ENCODE measurements around the gene SULT4A1.
A peak's percentile ranks its signal among the peaks of the same experiment; 100 is the strongest.

Gene SULT4A1

DNA sequence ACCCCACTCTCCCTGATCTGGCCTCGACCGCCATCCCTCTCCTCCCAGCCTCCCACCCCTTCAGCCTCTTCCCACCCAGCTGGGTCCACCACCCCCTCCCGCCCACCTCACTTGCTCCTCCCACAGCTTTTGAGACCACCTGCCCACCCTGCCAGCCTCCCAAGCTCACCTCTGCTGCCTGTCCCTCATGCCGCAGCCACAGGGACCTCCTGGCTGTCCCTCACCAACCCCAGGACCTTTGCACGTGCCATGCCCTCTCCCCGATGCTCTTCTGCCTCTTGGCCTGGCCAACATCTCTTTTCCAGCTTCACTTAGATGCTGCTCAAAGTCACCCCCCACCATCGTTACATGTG is 23.0 kb upstream of the SULT4A1 start:
- Histone ChIP-seq H3K36me3 (replicated peaks) (no peaks in the 10 kb centered on the region), H3K4me3 (ENCODE audit: low read depth, low read length) (no peak overlapping the region), H3K27ac (no peak overlapping the region), H3K27me3 (replicated peaks) (peaks cover 9% of the 10 kb centered on the region)
- in situ Hi-C loops (cut with HindIII; ENCODE audit: low pct_ligation_motif_present, low sequenced_read_pairs), result no loop called here
- DNase-seq, result no peak
- TF ChIP-seq, protein P1, sequence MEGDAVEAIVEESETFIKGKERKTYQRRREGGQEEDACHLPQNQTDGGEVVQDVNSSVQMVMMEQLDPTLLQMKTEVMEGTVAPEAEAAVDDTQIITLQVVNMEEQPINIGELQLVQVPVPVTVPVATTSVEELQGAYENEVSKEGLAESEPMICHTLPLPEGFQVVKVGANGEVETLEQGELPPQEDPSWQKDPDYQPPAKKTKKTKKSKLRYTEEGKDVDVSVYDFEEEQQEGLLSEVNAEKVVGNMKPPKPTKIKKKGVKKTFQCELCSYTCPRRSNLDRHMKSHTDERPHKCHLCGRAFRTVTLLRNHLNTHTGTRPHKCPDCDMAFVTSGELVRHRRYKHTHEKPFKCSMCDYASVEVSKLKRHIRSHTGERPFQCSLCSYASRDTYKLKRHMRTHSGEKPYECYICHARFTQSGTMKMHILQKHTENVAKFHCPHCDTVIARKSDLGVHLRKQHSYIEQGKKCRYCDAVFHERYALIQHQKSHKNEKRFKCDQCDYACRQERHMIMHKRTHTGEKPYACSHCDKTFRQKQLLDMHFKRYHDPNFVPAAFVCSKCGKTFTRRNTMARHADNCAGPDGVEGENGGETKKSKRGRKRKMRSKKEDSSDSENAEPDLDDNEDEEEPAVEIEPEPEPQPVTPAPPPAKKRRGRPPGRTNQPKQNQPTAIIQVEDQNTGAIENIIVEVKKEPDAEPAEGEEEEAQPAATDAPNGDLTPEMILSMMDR (IDR thresholded peaks at IDR 0.05; ENCODE audit: low read depth, low read length, missing control alignments), result no peak

DNA sequence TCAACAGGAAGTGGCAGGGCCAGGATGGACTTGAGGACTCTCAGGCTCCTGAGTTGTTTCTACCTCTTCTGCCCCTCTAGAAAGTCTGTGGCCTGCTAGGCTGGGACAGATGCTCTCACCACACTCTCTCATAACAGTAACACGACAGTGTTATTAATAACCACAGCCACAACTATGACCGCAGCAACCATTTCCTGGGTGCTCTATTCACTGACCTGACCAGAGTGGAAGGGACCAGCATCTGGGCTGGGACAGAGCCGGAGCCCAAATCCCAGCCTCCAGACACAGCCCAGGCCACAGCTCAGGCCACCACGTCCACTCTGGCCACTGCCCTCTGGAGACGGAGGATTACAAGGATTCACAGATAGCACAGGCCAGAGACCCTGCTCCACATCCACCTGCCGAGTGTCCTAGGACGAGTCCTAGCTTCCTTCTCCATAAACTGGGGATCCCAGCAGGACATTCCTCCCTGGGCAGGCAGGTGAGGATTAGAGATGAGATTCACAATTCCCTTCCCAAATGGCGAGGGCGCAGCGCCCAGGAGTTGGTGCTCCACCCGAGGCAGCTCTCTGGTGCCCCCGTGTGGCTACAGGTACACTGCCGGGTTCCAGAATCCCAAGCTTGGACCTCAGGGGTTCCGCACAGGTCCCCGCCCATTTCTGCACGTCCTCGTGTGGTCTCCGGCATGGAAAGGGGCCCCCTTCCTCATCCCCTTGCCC is 22.4 kb upstream of the SULT4A1 start:
- Histone ChIP-seq H3K27me3 (replicated peaks) (peaks cover 5% of the 10 kb centered on the region), H3K36me3 (replicated peaks) (no peaks in the 10 kb centered on the region), H3K4me3 (ENCODE audit: low read depth, low read length) (no peak overlapping the region), H3K27ac (no peak overlapping the region)
- in situ Hi-C loops (cut with HindIII; ENCODE audit: low pct_ligation_motif_present, low sequenced_read_pairs), result no loop called here
- TF ChIP-seq, protein P1 (IDR thresholded peaks at IDR 0.05; ENCODE audit: low read depth, low read length, missing control alignments), result peak; percentile 96
- DNase-seq, result peak; percentile 11

DNA sequence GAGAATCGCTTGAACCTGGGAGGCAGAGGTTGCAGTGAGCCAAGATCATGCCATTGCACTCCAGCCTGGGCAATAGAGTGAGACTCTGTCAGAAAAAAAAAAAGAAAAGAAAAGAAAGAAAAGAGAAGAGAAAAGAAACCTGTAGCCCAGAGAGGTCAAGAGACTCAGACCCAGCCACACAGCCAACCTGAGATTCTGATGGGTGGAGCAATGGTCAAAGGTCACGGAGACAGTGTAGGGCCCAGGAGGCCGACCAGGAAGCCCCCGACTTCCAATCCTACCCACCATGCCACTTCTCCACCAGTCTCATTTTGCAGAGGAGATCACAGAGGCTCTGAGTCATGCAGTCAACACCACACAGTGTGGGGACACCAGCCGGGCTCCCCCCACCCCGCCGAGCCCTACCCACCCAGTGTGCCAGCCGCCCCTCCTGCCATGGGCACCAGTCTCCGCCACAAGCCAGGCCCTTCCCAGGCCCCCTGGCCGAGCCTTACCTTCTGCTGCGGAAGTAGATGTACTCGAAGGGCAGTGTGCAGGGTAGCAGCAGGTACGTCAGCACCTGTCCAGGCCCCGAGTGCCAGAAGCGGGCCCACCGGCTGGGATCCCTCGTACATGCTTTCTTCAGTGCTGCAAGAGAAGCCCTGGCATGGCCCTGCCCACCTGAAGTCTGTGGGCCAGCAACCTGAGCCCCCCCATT is 21.6 kb upstream of the SULT4A1 start:
- H3K36me3 ChIP-seq (replicated peaks), result no peaks in the 10 kb centered on the region
- H3K27ac ChIP-seq, result no peak overlapping the region
- in situ Hi-C loops (cut with HindIII; ENCODE audit: low pct_ligation_motif_present, low sequenced_read_pairs), result no loop called here
- no peak for DNase-seq
- peaks cover 5% of the 10 kb centered on the region for H3K27me3 ChIP-seq (replicated peaks)
- H3K4me3 ChIP-seq (ENCODE audit: low read depth, low read length), result no peak overlapping the region
- TF ChIP-seq, protein P1 (IDR thresholded peaks at IDR 0.05; ENCODE audit: low read depth, low read length, missing control alignments), result no peak

DNA sequence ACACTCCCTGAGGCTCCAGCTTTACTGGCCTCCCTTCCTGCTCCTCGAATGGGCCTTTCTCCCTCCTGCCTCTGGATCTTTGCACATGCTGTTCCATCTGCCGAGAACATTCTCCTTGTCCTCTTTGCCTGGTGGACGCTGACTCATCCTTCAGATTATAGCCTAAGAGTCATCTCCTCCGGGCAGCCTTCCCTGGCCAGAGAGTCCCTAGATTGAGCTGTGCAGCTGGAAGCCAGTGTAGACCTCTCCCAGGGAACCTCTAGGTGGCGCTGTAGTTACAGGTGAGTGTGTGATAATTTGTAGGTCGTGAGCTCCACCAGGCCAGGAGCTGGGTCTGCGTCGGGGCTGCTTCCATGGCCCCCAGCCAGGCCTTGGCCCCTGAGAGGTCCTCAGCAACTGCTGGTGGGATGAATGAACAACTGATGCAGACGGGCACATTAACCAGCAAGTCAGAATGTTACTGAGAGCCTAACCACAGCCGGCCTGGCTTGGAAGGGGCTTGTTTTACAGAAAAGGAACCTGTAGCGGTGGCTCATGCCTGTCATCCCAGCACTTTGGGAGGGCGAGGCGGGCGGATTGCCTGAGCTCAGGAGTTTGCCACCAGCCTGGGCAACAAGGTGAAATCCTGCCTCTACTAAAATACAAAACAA is 20.8 kb upstream of the SULT4A1 start:
- H3K4me3 ChIP-seq (ENCODE audit: low read depth, low read length), result no peak overlapping the region
- TF ChIP-seq, protein P1 (IDR thresholded peaks at IDR 0.05; ENCODE audit: low read depth, low read length, missing control alignments), result peak; percentile 83
- peak; percentile 71 for DNase-seq
- in situ Hi-C loops (cut with HindIII; ENCODE audit: low pct_ligation_motif_present, low sequenced_read_pairs), result no loop called here
- no peaks in the 10 kb centered on the region for H3K36me3 ChIP-seq (replicated peaks)
- H3K27me3 ChIP-seq (replicated peaks), result peaks cover 3% of the 10 kb centered on the region
- H3K27ac ChIP-seq, result no peak overlapping the region

DNA sequence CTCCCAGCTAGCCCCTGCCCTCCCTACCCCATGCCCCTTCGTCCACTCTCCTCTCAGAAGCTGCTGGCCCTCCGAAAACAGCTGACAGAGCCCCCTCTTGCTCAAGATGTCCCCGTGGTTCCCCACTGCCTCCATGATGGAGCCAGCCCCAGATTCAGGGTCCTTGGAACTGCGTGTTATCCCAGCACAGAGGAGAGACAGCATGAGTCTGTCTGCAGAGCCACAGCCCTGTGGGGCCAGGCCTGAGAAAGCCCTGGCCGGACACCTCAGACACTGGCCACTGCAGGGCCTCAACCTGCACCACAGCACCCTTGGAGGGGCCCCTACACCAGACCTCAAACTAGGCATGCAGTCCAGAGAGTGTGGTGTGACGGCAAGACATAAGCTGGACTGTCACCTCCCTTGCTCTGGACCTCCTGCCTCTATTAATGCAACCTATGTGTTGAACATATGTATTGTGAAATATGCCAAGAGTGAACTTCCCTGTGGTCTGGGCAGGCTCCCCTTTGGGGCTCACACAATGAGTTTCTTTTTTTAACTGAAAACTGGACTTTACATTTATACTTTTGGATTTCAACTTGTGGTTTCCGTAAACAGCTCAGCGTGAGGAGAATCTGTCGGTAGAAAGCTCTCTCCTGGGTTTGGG is 19.9 kb upstream of the SULT4A1 start:
- TF ChIP-seq, protein P1 (IDR thresholded peaks at IDR 0.05; ENCODE audit: low read depth, low read length, missing control alignments), result no peak
- Histone ChIP-seq H3K27me3 (replicated peaks) (peaks cover 1% of the 10 kb centered on the region), H3K4me3 (ENCODE audit: low read depth, low read length) (no peak overlapping the region), H3K27ac (no peak overlapping the region), H3K36me3 (replicated peaks) (no peaks in the 10 kb centered on the region)
- in situ Hi-C loops (cut with HindIII; ENCODE audit: low pct_ligation_motif_present, low sequenced_read_pairs), result no loop called here
- DNase-seq, result no peak
